ENCODE data around the gene TRIM44.

Gene TRIM44

GRCh38 chr11:35629914-35630313 is 32.7 kb upstream of the TRIM44 start:
- H3K27me3 ChIP-seq (ENCODE audit: control insufficient read depth, low read length), result no peaks in the 10 kb centered on the region
- no peak overlapping the region for H3K4me2 ChIP-seq (ENCODE audit: low read length)
- H3F3A ChIP-seq (ENCODE audit: control insufficient read depth, insufficient read depth), result no peaks in the 10 kb centered on the region
- H3K9me2 ChIP-seq (replicated peaks; ENCODE audit: control insufficient read depth, low read length), result no peaks in the 10 kb centered on the region
- no peak overlapping the region for H3K27ac ChIP-seq (ENCODE audit: low read depth, low read length)
- H3K36me3 ChIP-seq (ENCODE audit: control insufficient read depth, low read length), result no peaks in the 10 kb centered on the region
- H3K79me2 ChIP-seq (ENCODE audit: control insufficient read depth, low read length), result no peaks in the 10 kb centered on the region
- no peak overlapping the region for H3K4me3 ChIP-seq (ENCODE audit: low read length)
- TF ChIP-seq EZH2phosphoT487 (IDR thresholded peaks at IDR 0.05; ENCODE audit: borderline replicate concordance, low read length) (no peak), CTCF (IDR thresholded peaks at IDR 0.05; ENCODE audit: low read depth, low read length, poor library complexity, severe bottlenecking) (no peak)
- H3K4me1 ChIP-seq (ENCODE audit: control insufficient read depth, low read length), result no peaks in the 10 kb centered on the region
- H4K20me1 ChIP-seq (ENCODE audit: control insufficient read depth, insufficient read depth, low read depth, low read length), result no peaks in the 10 kb centered on the region
- no peaks in the 10 kb centered on the region for H3K9me3 ChIP-seq (ENCODE audit: control insufficient read depth, insufficient read depth, low read length)

- TF ChIP-seq EZH2phosphoT487 (IDR thresholded peaks at IDR 0.05; ENCODE audit: borderline replicate concordance, low read length) (no peak), CTCF (IDR thresholded peaks at IDR 0.05; ENCODE audit: low read depth, low read length, poor library complexity, severe bottlenecking) (no peak)
- H3K4me2 ChIP-seq (ENCODE audit: low read length), result no peak overlapping the region
- no peaks in the 10 kb centered on the region for H3K36me3 ChIP-seq (ENCODE audit: control insufficient read depth, low read length)
- no peaks in the 10 kb centered on the region for H4K20me1 ChIP-seq (ENCODE audit: control insufficient read depth, insufficient read depth, low read depth, low read length)
- H3K9me2 ChIP-seq (replicated peaks; ENCODE audit: control insufficient read depth, low read length), result no peaks in the 10 kb centered on the region
- no peaks in the 10 kb centered on the region for H3K4me1 ChIP-seq (ENCODE audit: control insufficient read depth, low read length)
- H3F3A ChIP-seq (ENCODE audit: control insufficient read depth, insufficient read depth), result no peaks in the 10 kb centered on the region
- no peak overlapping the region for H3K4me3 ChIP-seq (ENCODE audit: low read length)
- H3K27ac ChIP-seq (ENCODE audit: low read depth, low read length), result no peak overlapping the region
- no peaks in the 10 kb centered on the region for H3K79me2 ChIP-seq (ENCODE audit: control insufficient read depth, low read length)
- H3K27me3 ChIP-seq (ENCODE audit: control insufficient read depth, low read length), result peaks cover 3% of the 10 kb centered on the region; the same call in 1 of the 2 replicates
- no peaks in the 10 kb centered on the region for H3K9me3 ChIP-seq (ENCODE audit: control insufficient read depth, insufficient read depth, low read length)
Observed at GRCh38 chr11:35631891-35632290, 30.7 kb upstream of the TRIM44 start.

- no peaks in the 10 kb centered on the region for H3K9me2 ChIP-seq (replicated peaks; ENCODE audit: control insufficient read depth, low read length)
- no peak overlapping the region for H3K4me3 ChIP-seq (ENCODE audit: low read length)
- no peaks in the 10 kb centered on the region for H4K20me1 ChIP-seq (ENCODE audit: control insufficient read depth, insufficient read depth, low read depth, low read length)
- peaks cover 3% of the 10 kb centered on the region; the same call in 1 of the 2 replicates for H3K27me3 ChIP-seq (ENCODE audit: control insufficient read depth, low read length)
- no peaks in the 10 kb centered on the region for H3K9me3 ChIP-seq (ENCODE audit: control insufficient read depth, insufficient read depth, low read length)
- no peak overlapping the region for H3K27ac ChIP-seq (ENCODE audit: low read depth, low read length)
- H3F3A ChIP-seq (ENCODE audit: control insufficient read depth, insufficient read depth), result no peaks in the 10 kb centered on the region
- TF ChIP-seq EZH2phosphoT487 (IDR thresholded peaks at IDR 0.05; ENCODE audit: borderline replicate concordance, low read length), result no peak
- TF ChIP-seq CTCF (IDR thresholded peaks at IDR 0.05; ENCODE audit: low read depth, low read length, poor library complexity, severe bottlenecking), result no peak
- H3K36me3 ChIP-seq (ENCODE audit: control insufficient read depth, low read length), result no peaks in the 10 kb centered on the region
- H3K4me2 ChIP-seq (ENCODE audit: low read length), result no peak overlapping the region
- H3K4me1 ChIP-seq (ENCODE audit: control insufficient read depth, low read length), result no peaks in the 10 kb centered on the region
- H3K79me2 ChIP-seq (ENCODE audit: control insufficient read depth, low read length), result no peaks in the 10 kb centered on the region
Observed at GRCh38 chr11:35632301-35632700, 30.3 kb upstream of the TRIM44 start.
